Activated gamma-delta T cell (primary cell): ENCODE results near the gene ZSCAN26.

Experiments
- DNase-seq: peaks from one replicate; lab custom pipeline; 2025; lab: John Stamatoyannopoulos, UW

Gene ZSCAN26

DNA sequence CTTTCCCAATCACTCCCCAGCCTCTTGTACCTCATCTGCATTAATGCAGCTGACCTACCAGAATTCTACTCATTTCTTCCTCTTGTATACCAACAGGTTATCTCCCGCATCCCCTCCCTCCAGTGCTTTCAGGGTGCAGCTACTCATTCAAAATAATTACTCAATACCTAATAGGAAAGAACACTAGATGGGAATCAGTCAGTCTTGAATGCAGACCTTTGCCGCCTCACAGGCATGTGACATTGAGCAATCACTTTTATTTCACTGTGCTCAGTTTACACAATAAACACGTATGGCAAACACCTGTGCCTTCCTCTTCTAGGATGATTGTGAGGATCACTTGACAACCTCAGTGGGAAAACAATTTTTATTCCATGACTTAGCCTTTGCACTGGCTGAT, 55.7 kb downstream of the ZSCAN26 start:
- no peak for DNase-seq

DNA sequence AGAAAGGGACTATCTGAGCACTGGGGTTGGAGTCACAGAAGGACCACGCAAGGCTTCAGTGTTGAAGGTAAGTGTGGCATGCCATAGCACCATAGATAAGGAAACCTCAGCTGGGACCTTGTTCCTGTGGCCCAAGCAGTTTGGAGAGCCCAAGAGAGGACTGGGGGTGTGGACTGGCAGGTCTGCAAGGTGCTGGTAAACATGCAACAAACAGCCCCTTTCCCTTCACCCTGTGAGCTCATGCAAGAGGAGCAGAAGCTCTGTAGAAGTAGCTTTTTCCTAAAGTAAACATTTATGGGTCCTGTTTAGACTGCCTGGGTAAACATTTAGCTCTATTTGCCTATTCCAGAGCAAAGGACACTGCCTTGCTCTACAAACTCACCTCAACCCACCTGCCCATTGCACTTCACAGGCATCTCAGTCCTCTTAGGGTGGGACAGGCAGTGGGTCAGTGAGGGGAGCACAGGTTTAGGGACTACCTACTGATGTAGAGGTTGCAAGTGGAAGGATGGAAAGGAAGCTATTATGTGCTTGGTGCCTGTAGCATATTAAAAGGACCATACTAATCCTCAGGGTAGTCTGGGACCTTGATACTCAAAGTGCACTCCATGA, 57.0 kb downstream of the ZSCAN26 start:
- no peak for DNase-seq

DNA sequence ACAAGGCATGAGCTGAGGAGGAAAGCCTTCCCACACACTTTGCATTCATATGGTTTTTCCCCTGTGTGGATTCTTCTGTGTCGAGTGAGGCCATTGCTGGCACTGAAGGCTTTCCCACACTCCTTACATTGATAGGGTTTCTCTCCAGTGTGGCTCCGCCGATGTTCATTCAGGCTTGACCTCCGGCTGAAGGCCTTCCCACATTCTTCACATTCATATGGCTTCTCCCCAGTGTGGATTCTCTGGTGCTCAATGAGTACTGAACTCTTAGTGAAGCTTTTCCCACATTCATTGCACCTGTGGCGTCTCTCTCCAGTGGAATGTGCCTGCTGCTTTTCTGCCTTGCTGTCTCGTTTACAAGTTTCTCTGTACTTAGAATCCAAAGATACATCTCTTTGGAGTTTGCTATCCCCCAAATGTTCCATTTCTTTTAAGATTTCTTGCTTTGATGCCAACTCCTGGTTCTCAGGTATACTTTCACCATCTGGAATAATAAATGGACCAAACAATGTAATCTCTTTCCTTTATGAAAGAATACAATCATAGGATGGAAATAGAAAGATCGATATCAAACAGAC, 59.5 kb downstream of the ZSCAN26 start:
- DNase-seq, result no peak
